ENCODE data around the gene TMC6.

Gene TMC6

GRCh38 chr17:78064708-78065107, 63.8 kb downstream of the TMC6 start:
- DNase-seq, result no peak

GRCh38 chr17:78063489-78063888, 65.1 kb downstream of the TMC6 start:
- no peak for DNase-seq

- no peak for DNase-seq
Observed at GRCh38 chr17:78062596-78062995, 66.0 kb downstream of the TMC6 start.
